Fibroblast of mammary gland (primary cell): Measurements from ENCODE around the gene MYBPC1.
"Not testable (repeated sequence)": the region's sequence is repeated elsewhere in the genome, so short reads cannot be mapped to it uniquely, and the experiment has no call there.

Experiments
- DNase-seq: peaks from one replicate; pipeline ENCODE4 v3.0.0-alpha.2; 2010; ENCODE audit warnings: low read depth
- H3K4me3 ChIP-seq: 2 replicates; pipeline ENCODE4 v1.5.1; 2011; ENCODE audit warnings: low read depth, mild to moderate bottlenecking, low read length, moderate library complexity; ENCODE audit not compliant: control insufficient read depth
- CTCF ChIP-seq: conservative IDR thresholded peaks from 2 replicates; pipeline ENCODE4 v1.5.1; 2011; ENCODE audit warnings: low read depth, low read length, inconsistent platforms; ENCODE audit not compliant: control insufficient read depth, insufficient read depth

The MYBPC1 gene

GRCh38 chr12:101720118-101720517 lies 125.3 kb downstream of the MYBPC1 start:
- no peak for DNase-seq
- no peak overlapping the region for H3K4me3 ChIP-seq
- no peak for TF ChIP-seq CTCF

GRCh38 chr12:101722392-101722791 lies 127.6 kb downstream of the MYBPC1 start:
- H3K4me3 ChIP-seq, result no peak overlapping the region
- no peak for TF ChIP-seq CTCF
- no peak for DNase-seq

- no peak for DNase-seq
- TF ChIP-seq CTCF, result no peak
- no peak overlapping the region for H3K4me3 ChIP-seq
These were observed 132.3 kb downstream of the MYBPC1 start for GRCh38 chr12:101727098-101727497.

- no peak overlapping the region for H3K4me3 ChIP-seq
- no peak for TF ChIP-seq CTCF
- DNase-seq, result no peak
These were observed 135.1 kb downstream of the MYBPC1 start for GRCh38 chr12:101729842-101730241.

GRCh38 chr12:101732318-101732717 lies 137.5 kb downstream of the MYBPC1 start:
- no peak for DNase-seq
- TF ChIP-seq CTCF, result no peak
- no peak overlapping the region for H3K4me3 ChIP-seq

GRCh38 chr12:101733166-101733565 lies 138.4 kb downstream of the MYBPC1 start:
- H3K4me3 ChIP-seq, result no peak overlapping the region
- DNase-seq, result no peak
- no peak for TF ChIP-seq CTCF

GRCh38 chr12:101734482-101734881 lies 139.7 kb downstream of the MYBPC1 start:
- H3K4me3 ChIP-seq, DNase-seq: not testable (repeated sequence)
